ENCODE data around the gene SPOCK2.

- no peak for TF ChIP-seq CTCF (IDR thresholded peaks at IDR 0.05; ENCODE audit: poor library complexity, severe bottlenecking)
- TF ChIP-seq EZH2 (IDR thresholded peaks at IDR 0.05; ENCODE audit: borderline replicate concordance, insufficient read depth, low read length, poor library complexity, severe bottlenecking): no peak
- no peak for TF ChIP-seq EP300 (conservative IDR thresholded peaks at IDR 0.05; ENCODE audit: poor library complexity, severe bottlenecking)
- no peak for TF ChIP-seq TAF1 (IDR thresholded peaks at IDR 0.05; ENCODE audit: low read depth)
Observed at GRCh38 chr10:72069751-72070526, 18.4 kb downstream of the SPOCK2 start.
